HG03442 (cell line): ENCODE measurements around the gene PALM.

Experiments used
- ATAC-seq: cut with Tn5 transposase; IDR thresholded peaks from one replicate; pipeline ENCODE4 v1.9.1; 2021; ENCODE audit warnings: mild to moderate bottlenecking, moderate library complexity; ENCODE audit not compliant: unreplicated experiment

The PALM gene

DNA sequence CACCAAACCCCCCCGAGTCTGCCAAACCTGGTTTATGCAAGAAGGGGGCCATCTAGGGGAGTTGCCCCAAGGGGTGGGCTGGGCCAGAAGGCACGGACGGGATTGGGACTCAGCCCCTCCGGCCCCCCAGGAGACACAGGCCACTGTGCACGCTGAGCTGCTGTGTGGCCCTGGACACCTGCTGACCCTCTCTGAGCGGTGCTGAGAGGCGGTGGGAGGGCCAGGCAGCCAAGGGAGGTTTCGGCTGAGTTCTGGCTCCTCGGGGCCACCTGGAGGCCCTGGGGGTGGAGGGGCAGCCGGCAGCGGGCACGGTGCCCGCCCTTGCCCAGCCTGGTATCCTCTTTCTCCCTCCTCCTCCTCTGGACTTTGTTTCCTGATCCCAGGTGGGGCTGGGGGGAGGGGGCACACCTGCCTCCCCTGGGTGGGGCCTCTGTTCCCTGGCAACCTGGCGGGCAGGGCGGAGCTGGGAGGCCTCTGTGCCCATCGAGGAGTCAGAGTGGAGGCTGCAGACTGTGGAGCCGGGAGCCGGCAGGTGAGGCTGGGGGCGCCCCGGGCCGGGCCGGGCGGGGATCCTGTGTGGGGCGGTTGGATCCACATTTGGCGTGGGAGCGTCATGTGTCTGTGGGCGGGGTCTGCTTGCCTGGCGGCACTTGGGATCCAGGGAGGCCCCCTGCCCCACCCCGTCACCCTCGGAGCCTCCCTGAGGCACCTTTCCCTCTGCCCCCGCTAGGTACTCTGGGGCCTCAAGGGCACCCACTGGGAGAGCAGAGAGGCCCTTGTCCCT, 42.1 kb downstream of the PALM start, which contains the start of gene MISP:
Gene MISP, plus strand, starts transcription at position 473 of the 784 bp plus-strand sequence. CDS start 5,835 bp downstream, outside the sequence.
- ATAC-seq: no peak

DNA sequence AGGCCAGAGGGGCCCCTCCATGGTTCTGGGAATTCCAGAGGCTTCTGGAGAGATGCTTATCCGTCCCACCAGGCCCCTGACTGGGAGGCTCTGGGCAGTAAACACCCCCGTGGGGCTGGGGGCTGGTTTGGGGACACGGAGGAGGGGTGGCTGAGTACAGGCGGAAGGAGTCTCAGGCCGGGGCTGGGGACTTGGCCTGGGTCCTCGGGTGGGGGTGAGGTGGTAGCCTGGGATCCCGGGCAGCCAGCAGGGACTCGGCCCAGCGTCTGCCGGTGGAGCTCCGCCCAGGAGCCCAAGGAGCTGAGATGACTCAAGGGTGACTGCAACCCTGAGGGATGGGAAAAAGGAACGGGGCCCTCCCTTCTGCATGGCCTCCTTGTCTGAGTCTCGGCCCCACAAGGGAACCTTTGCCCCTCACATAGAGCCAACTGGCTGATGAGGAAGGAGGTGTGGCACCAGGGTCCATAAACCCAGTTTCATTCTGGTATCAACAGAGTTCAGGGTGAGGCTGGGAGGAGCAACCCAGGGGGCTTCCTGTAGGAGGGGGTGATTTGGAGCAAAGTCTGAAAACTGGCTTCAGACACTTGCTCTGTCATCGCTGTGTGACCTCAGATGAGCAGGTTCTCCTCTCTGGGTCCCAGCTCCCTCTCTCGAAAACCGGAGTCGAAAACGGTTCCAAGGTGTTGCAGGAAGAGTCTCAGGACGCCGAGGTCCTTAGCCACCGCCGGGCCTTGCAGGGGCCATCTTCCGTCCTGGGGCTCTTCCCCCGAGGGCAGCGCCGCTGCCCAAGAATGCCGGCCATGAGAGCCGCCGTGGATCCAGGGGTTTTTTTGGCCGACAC, 43.0 kb downstream of the PALM start:
- ATAC-seq: no peak

- no peak for ATAC-seq
Observed at GRCh38 chr19:752652-753517, 44.1 kb downstream of the PALM start.

DNA sequence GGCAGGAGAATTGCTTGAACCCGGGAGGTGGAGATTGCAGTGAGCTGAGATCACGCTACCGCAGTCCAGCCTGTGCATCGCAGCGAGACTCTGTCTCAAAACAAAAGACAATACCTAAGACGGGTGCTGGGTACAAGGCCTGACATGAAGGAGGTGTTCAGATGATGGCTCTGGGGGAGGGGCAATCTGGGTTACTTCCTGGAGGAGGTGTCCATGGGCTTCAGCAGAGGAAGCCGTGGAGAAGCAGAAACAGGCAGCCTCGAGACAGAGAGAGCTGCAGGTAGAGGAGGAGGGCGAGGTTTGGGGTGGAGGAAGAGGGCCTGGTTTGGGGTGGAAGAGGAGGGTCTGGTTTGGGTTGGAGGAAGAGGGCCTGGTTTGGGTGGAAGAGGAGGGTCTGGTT, 45.8 kb downstream of the PALM start:
- no peak for ATAC-seq

- no peak for ATAC-seq
Observed at GRCh38 chr19:755063-755462, 46.3 kb downstream of the PALM start.

DNA sequence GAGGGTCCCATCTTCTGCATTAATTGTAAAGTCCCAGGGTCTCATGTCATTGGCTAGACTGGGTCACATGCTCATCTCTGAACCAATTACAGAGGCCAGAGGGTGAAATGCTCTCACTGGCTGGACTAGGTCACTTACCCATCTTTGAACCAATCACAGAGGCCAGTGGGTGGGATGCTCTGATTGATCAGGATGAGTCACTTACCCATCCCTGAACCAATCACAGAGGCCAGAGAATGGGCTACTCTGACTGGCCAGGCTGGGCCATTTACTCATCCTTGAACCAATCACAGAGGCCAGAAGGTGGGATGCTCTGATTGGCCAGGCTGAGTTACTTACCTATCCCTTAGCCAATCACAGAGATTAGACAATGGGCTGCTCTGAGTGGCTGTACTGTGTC, 47.5 kb downstream of the PALM start:
- no peak for ATAC-seq

GRCh38 chr19:756821-757688, 48.3 kb downstream of the PALM start:
- no peak for ATAC-seq

GRCh38 chr19:757811-758668, 49.3 kb downstream of the PALM start:
- ATAC-seq: no peak

GRCh38 chr19:763181-763580, 54.4 kb downstream of the PALM start:
- ATAC-seq: no peak

DNA sequence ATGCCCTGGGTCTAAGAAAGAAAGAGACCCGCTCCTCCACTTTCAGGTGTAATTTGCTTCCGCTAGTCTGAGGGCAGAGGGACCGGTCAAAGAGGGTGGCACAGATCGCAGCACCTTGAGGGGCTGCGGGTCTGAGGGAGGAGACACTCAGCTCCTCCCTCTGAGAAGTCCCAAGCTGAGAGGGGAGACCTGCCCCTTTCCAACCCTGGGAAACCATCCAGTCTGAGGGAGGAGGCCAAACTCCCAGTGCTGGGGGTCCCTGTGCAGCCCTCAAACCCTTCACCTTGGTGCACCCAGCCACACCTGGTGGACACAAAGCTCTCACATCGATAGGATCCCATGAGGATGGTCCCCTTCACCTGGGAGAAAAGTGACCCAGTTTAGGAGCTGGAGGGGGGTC, 55.1 kb downstream of the PALM start:
- ATAC-seq: no peak

GRCh38 chr19:764301-764700, 55.6 kb downstream of the PALM start:
- ATAC-seq: no peak

DNA sequence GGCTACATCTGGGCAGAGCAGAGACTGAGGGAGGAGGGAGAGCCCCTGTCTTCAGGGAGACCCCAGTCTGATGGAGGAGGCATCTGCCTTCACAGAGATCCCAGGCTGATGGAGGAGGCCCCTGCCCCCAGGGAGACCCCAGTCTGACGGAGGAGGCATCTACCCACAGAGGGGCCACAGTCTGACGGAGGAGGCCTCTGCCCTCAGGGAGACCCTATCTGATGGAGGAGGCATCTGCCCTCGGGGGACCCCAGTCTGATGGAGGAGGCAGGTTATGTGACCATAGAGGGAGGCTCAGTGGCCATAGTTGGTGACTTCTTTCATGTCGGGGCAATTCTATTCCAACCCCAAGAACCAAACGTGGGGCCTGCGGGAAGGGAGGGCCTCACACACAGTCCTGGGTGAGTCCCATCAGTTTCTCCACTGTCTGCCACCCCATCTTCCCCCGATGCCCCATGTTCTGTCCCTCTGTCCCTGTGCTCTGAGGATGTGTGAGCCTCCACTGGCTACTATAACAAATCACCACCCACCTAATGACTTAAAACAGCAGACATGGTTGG, 56.5 kb downstream of the PALM start:
- no peak for ATAC-seq

DNA sequence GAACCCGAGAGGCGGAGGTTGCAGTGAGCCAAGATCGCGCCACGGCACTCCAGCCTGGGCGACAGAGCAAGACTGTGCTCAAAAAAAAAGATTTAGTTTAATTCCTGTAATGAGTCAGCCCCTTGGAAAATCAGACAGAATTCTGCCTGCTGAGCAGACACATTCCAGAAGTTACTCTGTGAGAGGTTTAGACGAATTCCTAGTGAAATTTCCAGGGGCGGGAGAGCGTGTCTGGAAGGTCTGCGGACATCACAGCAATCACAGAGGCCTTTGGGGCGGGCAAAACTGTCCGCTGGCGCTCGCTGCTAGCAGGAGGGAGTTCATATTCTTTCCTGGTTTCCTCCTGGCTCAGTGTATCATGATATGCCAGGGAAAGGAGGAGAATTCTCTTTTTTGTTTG, 59.7 kb downstream of the PALM start:
- no peak for ATAC-seq

- no peak for ATAC-seq
Observed at GRCh38 chr19:769616-770015, 60.9 kb downstream of the PALM start.

DNA sequence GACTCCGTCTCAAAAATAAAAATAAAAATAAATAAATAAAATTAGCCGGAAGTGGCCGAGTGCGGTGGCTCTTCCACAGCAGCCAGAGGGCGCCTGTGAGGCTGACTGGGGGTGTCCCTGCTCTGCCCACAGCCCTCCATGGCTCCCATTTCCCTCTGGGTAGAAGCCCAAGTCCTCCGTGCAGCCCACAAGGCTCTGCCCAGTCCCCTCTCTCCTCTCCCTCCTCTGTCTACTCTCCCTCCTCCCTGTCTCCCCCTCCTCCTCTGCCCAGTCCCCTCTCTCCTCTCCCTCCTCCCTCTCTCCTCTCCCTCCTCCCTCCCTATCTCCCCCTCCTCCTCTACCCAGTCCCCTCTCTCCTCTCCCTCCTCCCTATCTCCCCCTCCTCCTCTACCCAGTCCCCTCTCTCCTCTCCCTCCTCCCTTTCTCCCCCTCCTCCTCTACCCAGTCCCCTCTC, 62.6 kb downstream of the PALM start:
- ATAC-seq: no peak

DNA sequence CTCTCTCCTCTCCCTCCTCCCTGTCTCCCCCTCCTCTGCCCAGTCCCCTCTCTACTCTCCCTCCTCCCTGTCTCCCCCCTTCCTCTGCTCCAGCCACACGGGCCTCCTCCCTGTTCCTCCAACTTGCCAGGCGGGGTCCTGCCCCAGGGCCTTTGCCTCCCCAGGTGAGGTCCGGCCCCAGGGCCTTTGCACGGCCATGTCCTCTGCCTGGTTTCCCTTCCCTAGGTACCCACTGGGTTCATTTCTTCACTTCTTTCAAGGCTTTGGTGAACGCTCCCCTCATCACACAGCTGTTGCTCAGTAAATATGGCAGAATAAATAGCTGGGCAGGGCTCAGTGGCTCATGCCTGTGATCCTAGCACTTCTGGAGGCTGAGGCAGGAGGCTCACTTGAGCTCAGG, 63.3 kb downstream of the PALM start:
- ATAC-seq: no peak

DNA sequence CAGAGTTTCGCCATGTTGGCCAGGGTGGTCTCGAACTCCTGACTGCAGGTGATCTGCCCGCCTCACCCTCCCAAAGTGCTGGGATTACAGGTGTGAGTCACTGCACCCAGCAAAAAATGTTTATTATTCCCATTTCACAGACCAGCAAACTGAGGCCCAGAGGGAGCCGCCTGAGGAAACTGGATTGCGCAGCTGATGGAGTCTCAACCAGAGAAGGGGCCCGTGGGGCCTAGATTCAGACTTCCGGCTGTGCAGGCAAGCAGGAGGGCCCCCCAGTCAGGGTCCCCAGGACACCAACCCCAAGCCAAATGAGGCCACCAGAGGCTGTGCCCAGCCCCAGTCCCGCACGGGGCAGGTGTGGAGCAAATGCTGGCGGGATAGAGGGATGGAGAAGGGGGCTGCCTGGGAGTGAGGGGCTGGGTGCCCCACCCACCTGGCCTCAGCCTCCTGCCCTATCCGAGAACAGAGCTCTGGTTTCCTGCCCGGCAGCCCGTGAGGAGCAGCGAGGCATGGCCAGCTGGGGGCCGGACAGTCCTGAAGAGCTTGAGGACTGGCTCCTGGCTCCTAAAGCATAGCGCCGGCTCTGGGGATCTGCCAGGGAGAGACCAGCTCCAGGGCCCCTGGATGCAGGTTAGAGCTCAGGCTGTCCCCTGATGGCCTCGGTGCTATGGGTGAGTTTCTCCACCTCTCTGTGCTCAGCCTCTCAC, 64.1 kb downstream of the PALM start:
- no peak for ATAC-seq

DNA sequence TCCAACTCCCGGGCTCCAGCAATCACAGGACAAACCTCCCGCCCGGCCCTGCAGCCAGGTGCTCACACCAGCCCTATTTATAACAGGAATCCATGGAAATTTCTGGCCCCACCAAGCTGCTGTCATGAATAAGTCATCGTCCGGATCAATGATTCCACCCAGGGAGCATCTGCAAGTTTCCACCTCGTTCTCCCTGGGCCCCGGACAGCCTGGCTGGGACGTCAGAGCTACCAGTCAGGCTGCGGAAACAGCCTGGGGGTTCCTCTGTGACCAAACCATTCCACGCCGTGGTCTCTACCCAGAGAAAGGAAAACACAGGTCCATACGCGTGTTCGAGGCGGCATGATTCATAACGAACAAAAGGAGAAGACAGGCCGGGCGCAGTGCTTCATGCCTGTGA, 67.8 kb downstream of the PALM start:
- no peak for ATAC-seq
